ENCODE measurements around the gene GDF10. TPM values are rescaled to one million over a fixed set of nuclear protein-coding genes. Genes with fewer than 3 reads are reported as not detected.

Gene GDF10
- total RNA-seq, 4 donors from 2014 or later = 3.6 to 9.6 (median 7.3) TPM

- Histone ChIP-seq H3K4me3 (replicated peaks in 1 of 3) (no peak overlapping the region), H3K36me3 (no peaks in the 10 kb centered on the region), H3K4me1 (peaks cover 0 to 5% of the 10 kb centered on the region in 2 donors), H3K9me3 (no peaks in the 10 kb centered on the region), H3K27me3 (no peaks in the 10 kb centered on the region), H3K27ac (no peak overlapping the region)
- DNase-seq = no peak
- no peak for TF ChIP-seq CTCF (IDR thresholded peaks at IDR 0.05)
- TF ChIP-seq POLR2A (IDR thresholded peaks at IDR 0.05) = no peak
- 93 to 94% methylated on average over 3 of the region's 3 CpGs for WGBS, 2 donors
- intact Hi-C loops (cut with DNase I) = no loop called here
Measured at GRCh38 chr10:47258921-47259320, 41.1 kb upstream of the GDF10 start.

GRCh38 chr10:47259466-47259865, 40.5 kb upstream of the GDF10 start:
- H3K9me3 ChIP-seq = no peaks in the 10 kb centered on the region
- H3K27ac ChIP-seq = no peak overlapping the region
- WGBS, 2 donors = 73 to 87% methylated on average over 5 of the region's 5 CpGs
- intact Hi-C loops (cut with DNase I) = no loop called here
- H3K36me3 ChIP-seq = no peaks in the 10 kb centered on the region
- no peak overlapping the region for H3K4me3 ChIP-seq (replicated peaks in 1 of 3)
- no peaks in the 10 kb centered on the region for H3K4me1 ChIP-seq
- TF ChIP-seq POLR2A (IDR thresholded peaks at IDR 0.05) (no peak), CTCF (IDR thresholded peaks at IDR 0.05) (no peak)
- no peak for DNase-seq
- no peaks in the 10 kb centered on the region for H3K27me3 ChIP-seq

GRCh38 chr10:47260505-47261111, 39.4 kb upstream of the GDF10 start:
- WGBS, 2 donors = 69 to 77% methylated on average over 9 of the region's 9 CpGs

GRCh38 chr10:47261121-47261520, 38.9 kb upstream of the GDF10 start:
- no peak for DNase-seq
- intact Hi-C loops (cut with DNase I) = no loop called here
- no peak for TF ChIP-seq POLR2A (IDR thresholded peaks at IDR 0.05)
- TF ChIP-seq CTCF (IDR thresholded peaks at IDR 0.05) = no peak
- H3K27me3 ChIP-seq = no peaks in the 10 kb centered on the region
- H3K4me1 ChIP-seq = no peaks in the 10 kb centered on the region
- H3K4me3 ChIP-seq (replicated peaks in 1 of 3) = no peak overlapping the region
- no peaks in the 10 kb centered on the region for H3K9me3 ChIP-seq
- H3K36me3 ChIP-seq = no peaks in the 10 kb centered on the region
- no peak overlapping the region for H3K27ac ChIP-seq
- 58 to 89% methylated on average over 1 of the region's 1 CpG for WGBS, 2 donors

More at GRCh38 chr10:47260505-47261111, 39.4 kb upstream of the GDF10 start:
- H3K36me3 ChIP-seq = no peaks in the 10 kb centered on the region
- no peak for DNase-seq
- H3K27me3 ChIP-seq = no peaks in the 10 kb centered on the region
- H3K4me3 ChIP-seq (replicated peaks in 1 of 3) = no peak overlapping the region
- H3K27ac ChIP-seq = no peak overlapping the region
- H3K9me3 ChIP-seq = no peaks in the 10 kb centered on the region
- no peaks in the 10 kb centered on the region for H3K4me1 ChIP-seq
- intact Hi-C loops (cut with DNase I) = no loop called here
- TF ChIP-seq CTCF (IDR thresholded peaks at IDR 0.05) (no peak), POLR2A (IDR thresholded peaks at IDR 0.05) (no peak)

GRCh38 chr10:47261556-47261955, 38.4 kb upstream of the GDF10 start:
- Histone ChIP-seq H3K27ac (no peak overlapping the region), H3K9me3 (no peaks in the 10 kb centered on the region), H3K27me3 (no peaks in the 10 kb centered on the region), H3K4me3 (replicated peaks in 1 of 3) (no peak overlapping the region), H3K4me1 (no peaks in the 10 kb centered on the region), H3K36me3 (no peaks in the 10 kb centered on the region)
- TF ChIP-seq CTCF (IDR thresholded peaks at IDR 0.05) (no peak), POLR2A (IDR thresholded peaks at IDR 0.05) (no peak)
- WGBS, 2 donors = 83 to 90% methylated on average over 5 of the region's 5 CpGs
- DNase-seq = no peak
- intact Hi-C loops (cut with DNase I) = no loop called here
